H9 (cell line): ENCODE results near the gene PSAPL1. TPM values are rescaled to one million over a fixed set of nuclear protein-coding genes. Genes with fewer than 3 reads are reported as not detected.

ENCODE experiments used
- DNase-seq: peaks from one replicate; pipeline ENCODE4 v3.0.0-alpha.2; 2017
- H2AFZ ChIP-seq: one replicate; pipeline ENCODE4 v1.6.1; 2013; ENCODE audit warnings: mild to moderate bottlenecking, low read length, control low read depth, moderate library complexity
- H2AK5ac ChIP-seq: 2 replicates; pipeline ENCODE4 v1.6.1; 2013; ENCODE audit warnings: low read length, control low read depth, mixed read lengths; ENCODE audit not compliant: insufficient read length
- H2BK120ac ChIP-seq: one replicate; pipeline ENCODE4 v1.6.1; 2013; ENCODE audit warnings: low read depth, mild to moderate bottlenecking, low read length, control low read depth, inconsistent platforms; ENCODE audit not compliant: poor library complexity, severe bottlenecking
- H2BK12ac ChIP-seq: 2 replicates; pipeline ENCODE4 v1.6.1; 2013; ENCODE audit warnings: low read length, control low read depth, mixed read lengths, low read depth; ENCODE audit not compliant: insufficient read length
- H2BK15ac ChIP-seq: 2 replicates; pipeline ENCODE4 v1.6.1; 2013; ENCODE audit warnings: low read depth, low read length, control low read depth
- H2BK20ac ChIP-seq: one replicate; pipeline ENCODE4 v1.6.1; 2013; ENCODE audit warnings: low read depth, mild to moderate bottlenecking, low read length, control low read depth, inconsistent platforms; ENCODE audit not compliant: poor library complexity, severe bottlenecking
- H2BK5ac ChIP-seq: 2 replicates; pipeline ENCODE4 v1.6.1; 2013; ENCODE audit warnings: low read length, control low read depth, mixed read lengths; ENCODE audit not compliant: insufficient read length
- H3K14ac ChIP-seq: 2 replicates; pipeline ENCODE4 v1.6.1; 2013; ENCODE audit warnings: low read length, control low read depth; ENCODE audit not compliant: insufficient read depth
- H3K18ac ChIP-seq: 2 replicates; pipeline ENCODE4 v1.6.1; 2013; ENCODE audit warnings: low read depth, mild to moderate bottlenecking, mixed read lengths, low read length, control low read depth; ENCODE audit not compliant: insufficient read length
- H3K23ac ChIP-seq: 2 replicates; pipeline ENCODE4 v1.6.1; 2013; ENCODE audit warnings: low read length, control low read depth, mixed read lengths, low read depth; ENCODE audit not compliant: insufficient read length
- H3K23me2 ChIP-seq: 2 replicates; pipeline ENCODE4 v1.6.1; 2013; ENCODE audit warnings: low read depth, mild to moderate bottlenecking, mixed read lengths, low read length, control low read depth; ENCODE audit not compliant: insufficient read length, poor library complexity, severe bottlenecking
- H3K27ac ChIP-seq: 2 replicates; pipeline ENCODE4 v1.5.1; 2013; ENCODE audit warnings: low read length, control low read depth, mixed read lengths, low read depth; ENCODE audit not compliant: insufficient read length
- H3K27me3 ChIP-seq: 2 replicates; pipeline ENCODE4 v1.6.1; 2013; ENCODE audit warnings: low read length, control low read depth, inconsistent platforms; ENCODE audit not compliant: insufficient read depth
- H3K4ac ChIP-seq: 2 replicates; pipeline ENCODE4 v1.6.1; 2013; ENCODE audit warnings: low read depth, mild to moderate bottlenecking, control low read depth, inconsistent platforms, low read length, moderate library complexity
- H3K4me1 ChIP-seq: 2 replicates; pipeline ENCODE4 v1.6.1; 2013; ENCODE audit warnings: low read length, control low read depth, inconsistent platforms; ENCODE audit not compliant: insufficient read depth
- H3K4me2 ChIP-seq: 2 replicates; pipeline ENCODE4 v1.6.1; 2013; ENCODE audit warnings: low read length, control low read depth, mixed read lengths; ENCODE audit not compliant: insufficient read length, insufficient read depth
- H3K56ac ChIP-seq: 2 replicates; pipeline ENCODE4 v1.6.1; 2013; ENCODE audit warnings: low read depth, mild to moderate bottlenecking, mixed read lengths, low read length, control low read depth; ENCODE audit not compliant: insufficient read length
- H3K79me1 ChIP-seq: 2 replicates; pipeline ENCODE4 v1.6.1; 2013; ENCODE audit warnings: low read depth, mild to moderate bottlenecking, moderate library complexity, low read length, control low read depth, inconsistent platforms; ENCODE audit not compliant: insufficient read depth, poor library complexity, severe bottlenecking
- H3K79me2 ChIP-seq: 2 replicates; pipeline ENCODE4 v1.6.1; 2013; ENCODE audit warnings: low read length, control low read depth, inconsistent platforms; ENCODE audit not compliant: insufficient read depth
- H3K9ac ChIP-seq: 2 replicates; pipeline ENCODE4 v1.6.1; 2013; ENCODE audit warnings: low read length, control low read depth, mixed read lengths; ENCODE audit not compliant: insufficient read length; ENCODE audit errors: extremely low read depth
- H3K9me3 ChIP-seq: one replicate; pipeline ENCODE4 v1.6.1; 2013; ENCODE audit warnings: low read depth, low read length, inconsistent platforms; ENCODE audit not compliant: control insufficient read depth
- H3T11ph ChIP-seq: one replicate; pipeline ENCODE4 v1.6.1; 2013; ENCODE audit warnings: mild to moderate bottlenecking, low read length, control low read depth, inconsistent platforms
- H4K20me1 ChIP-seq: one replicate; pipeline ENCODE4 v1.6.1; 2013; ENCODE audit not compliant: control insufficient read depth, insufficient read length, insufficient read depth
- H4K5ac ChIP-seq: 2 replicates; pipeline ENCODE4 v1.6.1; 2013; ENCODE audit warnings: low read depth, mild to moderate bottlenecking, mixed read lengths, low read length, control low read depth; ENCODE audit not compliant: insufficient read length
- H4K8ac ChIP-seq: replicated peaks from 2 replicates; pipeline ENCODE4 v1.6.1; 2013; ENCODE audit warnings: low read length, control low read depth, mixed read lengths, low read depth; ENCODE audit not compliant: insufficient read length
- H4K91ac ChIP-seq: 2 replicates; pipeline ENCODE4 v1.6.1; 2013; ENCODE audit warnings: low read depth, mild to moderate bottlenecking, moderate library complexity, mixed read lengths, low read length, control low read depth; ENCODE audit not compliant: insufficient read length
- H3K27ac Mint-ChIP-seq, 3 experiments: 2 replicates in 2 of 3; 3 replicates in 1 of 3; pipeline ENCODE4 v1.8.0; 2020 to 2021; ENCODE audit warnings: mixed read lengths in 3 of 3, mild to moderate bottlenecking in 1 of 3, moderate library complexity in 1 of 3
- H3K27me3 Mint-ChIP-seq: 2 replicates; pipeline ENCODE4 v1.8.0; 2021; ENCODE audit warnings: low read depth, mild to moderate bottlenecking, moderate library complexity, mixed read lengths
- H3K36me3 Mint-ChIP-seq, 3 experiments: 2 replicates in 2 of 3; 3 replicates in 1 of 3; pipeline ENCODE4 v1.8.0; 2020 to 2021; ENCODE audit warnings: low read depth in 3 of 3, mixed read lengths in 3 of 3; ENCODE audit not compliant: insufficient read depth in 1 of 3
- H3K4me1 Mint-ChIP-seq, 2 experiments: 2 replicates each; pipeline ENCODE4 v1.8.0; 2020; ENCODE audit warnings: mixed read lengths in 2 of 2
- H3K4me3 Mint-ChIP-seq, 2 experiments: 2 replicates in 1 of 2; 3 replicates in 1 of 2; pipeline ENCODE4 v1.8.0; 2020 to 2021; ENCODE audit warnings: mild to moderate bottlenecking in 2 of 2, mixed read lengths in 2 of 2, moderate library complexity in 1 of 2
- H3K9me3 Mint-ChIP-seq, 2 experiments: 2 replicates in 1 of 2; 3 replicates in 1 of 2; pipeline ENCODE4 v1.8.0; 2020; ENCODE audit warnings: mild to moderate bottlenecking in 2 of 2, mixed read lengths in 2 of 2, moderate library complexity in 1 of 2
- WGBS: extraction: QIAGEN DNeasy Blood & Tissue Kit; methylation state at CpG from one replicate; pipeline ENCODE4 v1.1.7; 2013; ENCODE audit warnings: missing lambda C conversion rate, low lambda C conversion rate, mixed read lengths; ENCODE audit not compliant: insufficient read length; ENCODE audit errors: extremely low coverage; 5-methylcytosine and 5-hydroxymethylcytosine counted together
- total RNA-seq: library from RNA; stranded (reverse); gene quantifications from 2 replicates; pipeline ENCODE4 v1.2.1, GENCODE V29; 2021
- TF ChIP-seq, protein P1 (sequence below): fragments of 200-600 bp; sonication (generic); conservative IDR thresholded peaks from 3 replicates; pipeline ENCODE4 v1.8.0; 2021; ENCODE audit warnings: antibody characterized with exemption, mild to moderate bottlenecking

PSAPL1 gene
- total RNA-seq, 1 experiment from 2014 or later = 0.04 TPM

DNA sequence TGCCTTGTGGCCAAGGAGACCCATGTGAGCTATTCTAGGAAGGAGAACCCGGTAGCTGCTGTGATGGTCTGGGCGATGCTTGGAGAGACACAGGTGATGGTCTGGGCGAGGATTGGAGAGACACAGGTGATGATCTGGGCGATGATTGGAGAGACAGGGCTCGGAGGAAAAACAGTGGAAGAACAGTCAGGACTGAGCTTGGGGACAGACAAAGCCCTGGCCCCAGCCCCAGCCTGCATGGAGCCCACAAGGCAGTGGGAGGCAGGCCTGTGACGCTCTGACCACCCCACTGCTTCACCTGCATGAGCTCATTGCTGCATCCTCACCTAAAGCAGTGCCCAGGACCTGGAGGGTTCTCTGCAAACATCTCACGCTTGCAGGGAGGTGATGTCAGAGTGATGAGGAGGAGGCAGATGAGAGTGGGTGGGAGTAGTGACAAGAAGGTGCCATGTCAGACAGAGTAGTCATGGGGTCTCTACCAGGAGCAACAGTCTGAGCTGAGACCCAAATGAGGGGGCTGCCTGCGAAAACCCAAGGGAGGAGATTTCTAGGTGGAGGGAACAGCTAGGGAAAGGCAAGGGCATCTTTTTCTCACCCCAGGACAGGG lies 35.9 kb upstream of the PSAPL1 start:
- H3K4me1 ChIP-seq = no peaks in the 10 kb centered on the region

More for the DNA sequence above, 35.9 kb upstream of the PSAPL1 start:
- Histone ChIP-seq H2BK15ac (no peak overlapping the region), H4K5ac (no peak overlapping the region), H3K23me2 (no peaks in the 10 kb centered on the region), H2BK12ac (no peak overlapping the region), H3K79me2 (no peaks in the 10 kb centered on the region), H2BK120ac (no peak overlapping the region), H3K56ac (no peak overlapping the region), H3K18ac (no peak overlapping the region), H3T11ph (no peak overlapping the region), H2AFZ (no peak overlapping the region), H3K9me3 (peaks cover 9% of the 10 kb centered on the region), H3K4ac (no peak overlapping the region), H3K4me2 (no peak overlapping the region), H3K9ac (no peak overlapping the region), H3K23ac (no peak overlapping the region), H3K79me1 (no peaks in the 10 kb centered on the region), H2BK20ac (no peak overlapping the region), H3K27me3 (no peaks in the 10 kb centered on the region), H4K20me1 (peaks cover 2% of the 10 kb centered on the region), H3K14ac (no peak overlapping the region), H2AK5ac (no peak overlapping the region), H4K8ac (no peak overlapping the region), H3K27ac (no peak overlapping the region), H4K91ac (no peak overlapping the region), H2BK5ac (no peak overlapping the region)
- peaks cover 10 to 11% of the 10 kb centered on the region in 2 experiments; a peak in 4 of 5 replicates for H3K9me3 Mint-ChIP-seq
- H3K27ac Mint-ChIP-seq = no peak overlapping the region; a peak in 1 of 7 replicates
- no CpG with 5 or more reads among the region's 8 CpGs for WGBS
- no peak for DNase-seq
- peaks cover 13 to 16% of the 10 kb centered on the region in 2 experiments for H3K4me1 Mint-ChIP-seq
- H3K4me3 Mint-ChIP-seq = no peak overlapping the region
- H3K27me3 Mint-ChIP-seq = peaks cover 8% of the 10 kb centered on the region; the same call in 1 of the 2 replicates
- peaks cover 1 to 6% (median 2%) of the 10 kb centered on the region in 3 experiments; a peak in 4 of 7 replicates for H3K36me3 Mint-ChIP-seq
- TF ChIP-seq, protein P1, sequence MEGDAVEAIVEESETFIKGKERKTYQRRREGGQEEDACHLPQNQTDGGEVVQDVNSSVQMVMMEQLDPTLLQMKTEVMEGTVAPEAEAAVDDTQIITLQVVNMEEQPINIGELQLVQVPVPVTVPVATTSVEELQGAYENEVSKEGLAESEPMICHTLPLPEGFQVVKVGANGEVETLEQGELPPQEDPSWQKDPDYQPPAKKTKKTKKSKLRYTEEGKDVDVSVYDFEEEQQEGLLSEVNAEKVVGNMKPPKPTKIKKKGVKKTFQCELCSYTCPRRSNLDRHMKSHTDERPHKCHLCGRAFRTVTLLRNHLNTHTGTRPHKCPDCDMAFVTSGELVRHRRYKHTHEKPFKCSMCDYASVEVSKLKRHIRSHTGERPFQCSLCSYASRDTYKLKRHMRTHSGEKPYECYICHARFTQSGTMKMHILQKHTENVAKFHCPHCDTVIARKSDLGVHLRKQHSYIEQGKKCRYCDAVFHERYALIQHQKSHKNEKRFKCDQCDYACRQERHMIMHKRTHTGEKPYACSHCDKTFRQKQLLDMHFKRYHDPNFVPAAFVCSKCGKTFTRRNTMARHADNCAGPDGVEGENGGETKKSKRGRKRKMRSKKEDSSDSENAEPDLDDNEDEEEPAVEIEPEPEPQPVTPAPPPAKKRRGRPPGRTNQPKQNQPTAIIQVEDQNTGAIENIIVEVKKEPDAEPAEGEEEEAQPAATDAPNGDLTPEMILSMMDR = no peak
